ENCODE measurements around the gene PLET1. TPM values are rescaled to one million over a fixed set of nuclear protein-coding genes. Genes with fewer than 3 reads are reported as not detected.

The PLET1 gene
- total RNA-seq, 1 donor from 2014 or later, result not detected

DNA sequence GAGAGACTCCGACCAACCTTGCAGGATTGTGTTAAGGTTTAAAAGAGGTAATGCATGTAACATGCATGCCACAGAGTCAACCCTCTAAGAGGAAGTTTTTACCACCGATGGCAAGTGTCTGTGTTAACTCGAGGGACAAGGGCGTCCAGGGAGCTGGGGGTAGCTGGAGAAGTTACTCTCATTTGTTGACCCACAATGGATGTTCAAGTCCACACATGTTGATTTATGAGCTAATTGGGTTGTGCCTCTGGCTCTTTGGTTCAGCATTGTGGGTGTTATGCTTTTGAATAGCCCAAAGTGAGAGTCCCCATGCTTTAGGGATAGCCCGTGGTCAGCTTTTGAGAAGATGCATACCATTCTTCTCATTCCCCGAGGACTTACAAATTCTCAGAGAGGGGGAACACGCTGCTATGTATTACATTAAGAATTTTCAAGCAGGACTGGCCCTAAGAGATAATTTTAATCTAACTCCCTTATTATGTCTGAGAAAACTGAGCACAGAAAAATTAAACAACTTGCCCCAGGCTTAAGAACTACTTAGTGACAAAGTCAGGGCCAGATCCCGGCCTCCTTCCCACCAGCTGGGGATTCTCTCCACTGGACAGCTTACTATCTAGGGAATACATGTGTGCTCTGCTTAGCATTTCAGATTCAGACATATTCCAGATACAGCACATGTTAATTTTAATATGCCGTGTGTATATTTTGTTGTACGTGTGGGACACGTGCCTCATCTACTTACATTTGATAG is 5.2 kb upstream of the PLET1 start:
- Mint-ChIP-seq H3K27me3 (ENCODE audit: low read depth) (no peaks in the 10 kb centered on the region), H3K36me3 (ENCODE audit: low read depth) (no peaks in the 10 kb centered on the region), H3K27ac (ENCODE audit: unreplicated experiment) (no peak overlapping the region), H3K9me3 (ENCODE audit: low read depth) (no peaks in the 10 kb centered on the region), H3K4me3 (ENCODE audit: unreplicated experiment) (no peak overlapping the region), H3K4me1 (ENCODE audit: low read depth) (peaks cover 25% of the 10 kb centered on the region)
- TF ChIP-seq, protein P1, sequence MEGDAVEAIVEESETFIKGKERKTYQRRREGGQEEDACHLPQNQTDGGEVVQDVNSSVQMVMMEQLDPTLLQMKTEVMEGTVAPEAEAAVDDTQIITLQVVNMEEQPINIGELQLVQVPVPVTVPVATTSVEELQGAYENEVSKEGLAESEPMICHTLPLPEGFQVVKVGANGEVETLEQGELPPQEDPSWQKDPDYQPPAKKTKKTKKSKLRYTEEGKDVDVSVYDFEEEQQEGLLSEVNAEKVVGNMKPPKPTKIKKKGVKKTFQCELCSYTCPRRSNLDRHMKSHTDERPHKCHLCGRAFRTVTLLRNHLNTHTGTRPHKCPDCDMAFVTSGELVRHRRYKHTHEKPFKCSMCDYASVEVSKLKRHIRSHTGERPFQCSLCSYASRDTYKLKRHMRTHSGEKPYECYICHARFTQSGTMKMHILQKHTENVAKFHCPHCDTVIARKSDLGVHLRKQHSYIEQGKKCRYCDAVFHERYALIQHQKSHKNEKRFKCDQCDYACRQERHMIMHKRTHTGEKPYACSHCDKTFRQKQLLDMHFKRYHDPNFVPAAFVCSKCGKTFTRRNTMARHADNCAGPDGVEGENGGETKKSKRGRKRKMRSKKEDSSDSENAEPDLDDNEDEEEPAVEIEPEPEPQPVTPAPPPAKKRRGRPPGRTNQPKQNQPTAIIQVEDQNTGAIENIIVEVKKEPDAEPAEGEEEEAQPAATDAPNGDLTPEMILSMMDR (IDR thresholded peaks at IDR 0.05), result no peak
- no peak for DNase-seq (ENCODE audit: low spot score)

DNA sequence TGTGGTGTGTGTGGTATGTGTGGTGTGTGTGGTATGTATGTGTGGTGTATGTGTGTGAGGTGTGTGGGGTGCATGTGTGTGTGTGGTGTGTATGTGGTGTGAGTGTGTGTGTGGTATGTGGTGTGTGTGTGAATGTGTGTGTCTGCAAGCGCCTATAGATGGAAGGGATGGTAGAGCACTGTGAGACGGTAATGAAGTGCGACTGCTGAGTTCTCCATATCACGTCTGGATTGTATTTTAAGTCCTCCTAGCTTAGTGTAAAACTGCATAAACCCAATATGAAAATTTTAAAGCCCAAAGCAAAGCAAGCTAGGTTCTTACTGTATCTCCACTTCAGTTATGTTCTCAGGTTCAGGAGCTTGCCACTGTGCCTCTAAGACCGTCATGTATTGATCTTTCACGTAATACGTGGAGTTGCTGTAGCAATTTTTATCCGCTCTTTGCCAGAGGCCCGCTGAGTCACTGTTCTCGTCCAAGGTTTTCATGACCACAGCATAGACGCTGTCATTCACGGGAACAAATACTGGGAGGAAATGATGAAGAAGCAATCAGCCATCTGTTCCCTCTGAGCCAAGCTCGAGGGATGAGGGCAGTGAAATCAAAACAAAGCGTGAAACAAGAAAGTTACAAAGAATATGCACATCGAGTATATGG is 5.5 kb downstream of the PLET1 start:
- no peaks in the 10 kb centered on the region for H3K36me3 Mint-ChIP-seq (ENCODE audit: low read depth)
- no peak overlapping the region for H3K4me3 Mint-ChIP-seq (ENCODE audit: unreplicated experiment)
- TF ChIP-seq, protein P1 (IDR thresholded peaks at IDR 0.05), result no peak
- H3K27me3 Mint-ChIP-seq (ENCODE audit: low read depth), result no peaks in the 10 kb centered on the region
- peaks cover 5% of the 10 kb centered on the region for H3K4me1 Mint-ChIP-seq (ENCODE audit: low read depth)
- DNase-seq (ENCODE audit: low spot score), result no peak
- H3K9me3 Mint-ChIP-seq (ENCODE audit: low read depth), result no peaks in the 10 kb centered on the region
- no peak overlapping the region for H3K27ac Mint-ChIP-seq (ENCODE audit: unreplicated experiment)

DNA sequence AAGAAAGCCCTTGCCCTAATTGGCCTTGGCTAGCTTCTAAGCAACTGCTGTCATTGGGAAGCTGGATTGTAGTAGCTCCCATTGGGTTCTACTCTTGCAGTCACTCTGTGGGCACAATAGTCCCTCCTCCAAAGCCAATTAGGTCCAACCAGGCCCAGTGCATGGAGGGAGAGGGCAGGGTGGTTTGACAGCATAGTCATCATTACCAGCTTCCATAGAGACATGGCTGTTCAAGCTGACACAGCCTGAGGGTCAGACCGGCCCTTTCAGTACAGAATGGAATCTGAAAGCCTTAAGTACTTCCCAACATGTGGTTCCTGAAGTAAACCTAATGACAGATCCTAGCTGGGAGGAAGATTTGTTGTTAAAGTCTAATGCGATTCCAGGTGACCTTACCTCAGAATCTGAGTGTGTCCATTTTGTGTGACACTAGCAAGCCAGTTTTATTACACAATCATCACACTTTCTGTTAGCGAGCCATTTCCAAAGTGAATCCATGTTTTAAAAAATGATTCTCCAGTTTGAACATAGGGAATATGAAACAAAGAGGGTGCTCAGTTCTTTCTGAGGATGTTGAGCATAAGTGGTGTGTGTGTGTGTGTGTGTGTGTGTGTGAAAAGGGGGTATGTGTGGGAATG is 6.9 kb downstream of the PLET1 start:
- DNase-seq (ENCODE audit: low spot score), result no peak
- Mint-ChIP-seq H3K27me3 (ENCODE audit: low read depth) (no peaks in the 10 kb centered on the region), H3K27ac (ENCODE audit: unreplicated experiment) (no peak overlapping the region), H3K4me3 (ENCODE audit: unreplicated experiment) (no peak overlapping the region), H3K4me1 (ENCODE audit: low read depth) (peaks cover 10% of the 10 kb centered on the region), H3K36me3 (ENCODE audit: low read depth) (no peaks in the 10 kb centered on the region), H3K9me3 (ENCODE audit: low read depth) (no peaks in the 10 kb centered on the region)
- TF ChIP-seq, protein P1 (IDR thresholded peaks at IDR 0.05), result no peak

DNA sequence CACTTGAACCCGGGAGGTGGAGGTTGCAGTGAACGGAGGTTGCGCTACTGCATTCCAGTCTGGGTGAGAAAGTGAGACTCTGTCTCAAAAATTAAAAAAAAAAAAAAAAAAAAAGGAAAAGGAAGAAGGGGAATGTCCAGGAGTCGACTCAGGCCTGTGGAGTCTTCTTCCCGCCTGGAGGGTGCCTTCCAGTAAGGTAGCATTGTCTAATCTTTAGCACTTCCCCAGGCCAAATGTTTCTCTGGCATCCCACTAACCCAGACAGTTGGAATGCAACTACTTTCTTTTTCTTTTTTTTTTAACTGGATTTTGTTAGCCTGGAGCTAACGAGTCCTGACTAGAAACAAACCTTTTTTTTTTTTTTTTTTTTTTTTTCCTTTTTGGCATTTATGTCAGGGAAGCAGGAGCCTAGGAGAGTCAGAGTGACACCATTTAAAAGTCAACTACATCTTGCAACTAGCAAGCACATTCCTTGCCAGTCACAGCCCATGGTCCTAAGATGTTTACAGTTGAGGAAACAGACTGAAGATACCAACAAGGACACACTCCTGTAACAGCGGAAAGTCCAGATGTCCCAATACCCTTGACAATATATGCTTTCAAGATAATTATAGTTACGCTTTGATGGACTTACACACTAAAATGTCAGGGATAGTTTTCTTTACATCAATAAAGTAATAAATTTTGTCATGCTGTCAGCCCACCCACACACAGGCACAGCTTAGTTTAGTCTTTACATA is 10.6 kb downstream of the PLET1 start:
- TF ChIP-seq, protein P1 (IDR thresholded peaks at IDR 0.05), result no peak
- Mint-ChIP-seq H3K27ac (ENCODE audit: unreplicated experiment) (no peak overlapping the region), H3K27me3 (ENCODE audit: low read depth) (no peaks in the 10 kb centered on the region), H3K36me3 (ENCODE audit: low read depth) (no peaks in the 10 kb centered on the region), H3K4me1 (ENCODE audit: low read depth) (peaks cover 17% of the 10 kb centered on the region), H3K4me3 (ENCODE audit: unreplicated experiment) (no peak overlapping the region), H3K9me3 (ENCODE audit: low read depth) (peaks cover 7% of the 10 kb centered on the region)
- DNase-seq (ENCODE audit: low spot score), result no peak

DNA sequence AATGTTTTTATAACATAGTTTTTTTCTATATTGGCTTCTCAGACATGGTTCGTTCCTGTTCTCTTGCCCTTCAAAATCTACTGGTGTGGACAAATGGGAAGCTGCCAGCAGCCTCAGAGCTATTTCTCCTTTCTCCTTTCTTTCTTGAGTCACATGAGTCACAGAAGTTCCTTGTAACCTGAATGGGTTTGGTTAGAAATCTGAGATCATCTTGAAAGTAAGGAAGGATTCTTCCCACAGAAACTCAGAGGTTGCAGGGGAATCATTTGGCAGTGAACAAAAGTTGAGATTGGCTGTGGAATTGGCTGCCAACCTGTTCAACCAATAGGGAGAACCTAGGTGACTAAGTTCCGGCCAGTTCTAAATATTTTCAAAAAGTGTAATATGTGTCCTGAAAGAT is 12.5 kb downstream of the PLET1 start:
- Mint-ChIP-seq H3K9me3 (ENCODE audit: low read depth) (peaks cover 19% of the 10 kb centered on the region), H3K4me3 (ENCODE audit: unreplicated experiment) (no peak overlapping the region), H3K27me3 (ENCODE audit: low read depth) (no peaks in the 10 kb centered on the region), H3K27ac (ENCODE audit: unreplicated experiment) (no peak overlapping the region), H3K4me1 (ENCODE audit: low read depth) (peaks cover 17% of the 10 kb centered on the region), H3K36me3 (ENCODE audit: low read depth) (peaks cover 11% of the 10 kb centered on the region)
- TF ChIP-seq, protein P1 (IDR thresholded peaks at IDR 0.05), result no peak
- DNase-seq (ENCODE audit: low spot score), result no peak

Data from chondrocyte (in vitro differentiated cells).